Tibial nerve (tissue), 3 donors: ENCODE measurements around the gene DCUN1D3.

Experiments
- POLR2A ChIP-seq, 2 donors: fragments of 450-650 bp; IDR thresholded peaks; one replicate each; pipeline ENCODE4 v1.6.1; 2017; ENCODE audit warnings: antibody characterized with exemption in 2 of 2, mild to moderate bottlenecking in 2 of 2, moderate library complexity in 2 of 2
- TF ChIP-seq, protein P1 (sequence below), 5 experiments: fragments of 200-600 bp in 3 of 5; fragments of 450-650 bp in 2 of 5; sonication (generic) in 3 of 5; IDR thresholded peaks; one replicate each; pipeline ENCODE4 v1.5.1; 2016 to 2019; ENCODE audit warnings: antibody characterized with exemption in 5 of 5, mild to moderate bottlenecking in 3 of 5, moderate library complexity in 2 of 5

GRCh38 chr16:20871941-20872815 is 28.0 kb downstream of the DCUN1D3 start:
- TF ChIP-seq, protein P1, sequence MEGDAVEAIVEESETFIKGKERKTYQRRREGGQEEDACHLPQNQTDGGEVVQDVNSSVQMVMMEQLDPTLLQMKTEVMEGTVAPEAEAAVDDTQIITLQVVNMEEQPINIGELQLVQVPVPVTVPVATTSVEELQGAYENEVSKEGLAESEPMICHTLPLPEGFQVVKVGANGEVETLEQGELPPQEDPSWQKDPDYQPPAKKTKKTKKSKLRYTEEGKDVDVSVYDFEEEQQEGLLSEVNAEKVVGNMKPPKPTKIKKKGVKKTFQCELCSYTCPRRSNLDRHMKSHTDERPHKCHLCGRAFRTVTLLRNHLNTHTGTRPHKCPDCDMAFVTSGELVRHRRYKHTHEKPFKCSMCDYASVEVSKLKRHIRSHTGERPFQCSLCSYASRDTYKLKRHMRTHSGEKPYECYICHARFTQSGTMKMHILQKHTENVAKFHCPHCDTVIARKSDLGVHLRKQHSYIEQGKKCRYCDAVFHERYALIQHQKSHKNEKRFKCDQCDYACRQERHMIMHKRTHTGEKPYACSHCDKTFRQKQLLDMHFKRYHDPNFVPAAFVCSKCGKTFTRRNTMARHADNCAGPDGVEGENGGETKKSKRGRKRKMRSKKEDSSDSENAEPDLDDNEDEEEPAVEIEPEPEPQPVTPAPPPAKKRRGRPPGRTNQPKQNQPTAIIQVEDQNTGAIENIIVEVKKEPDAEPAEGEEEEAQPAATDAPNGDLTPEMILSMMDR (IDR thresholded peaks at IDR 0.05): no peak
- TF ChIP-seq POLR2A (IDR thresholded peaks at IDR 0.05): no peak
